CD1c-positive myeloid dendritic cell (primary cell): ENCODE results near the gene CTU2.

Experiments
- DNase-seq: peaks from one replicate; pipeline ENCODE4 v3.0.0-alpha.2; 2016; ENCODE audit errors: extremely low spot score

CTU2 gene

DNA sequence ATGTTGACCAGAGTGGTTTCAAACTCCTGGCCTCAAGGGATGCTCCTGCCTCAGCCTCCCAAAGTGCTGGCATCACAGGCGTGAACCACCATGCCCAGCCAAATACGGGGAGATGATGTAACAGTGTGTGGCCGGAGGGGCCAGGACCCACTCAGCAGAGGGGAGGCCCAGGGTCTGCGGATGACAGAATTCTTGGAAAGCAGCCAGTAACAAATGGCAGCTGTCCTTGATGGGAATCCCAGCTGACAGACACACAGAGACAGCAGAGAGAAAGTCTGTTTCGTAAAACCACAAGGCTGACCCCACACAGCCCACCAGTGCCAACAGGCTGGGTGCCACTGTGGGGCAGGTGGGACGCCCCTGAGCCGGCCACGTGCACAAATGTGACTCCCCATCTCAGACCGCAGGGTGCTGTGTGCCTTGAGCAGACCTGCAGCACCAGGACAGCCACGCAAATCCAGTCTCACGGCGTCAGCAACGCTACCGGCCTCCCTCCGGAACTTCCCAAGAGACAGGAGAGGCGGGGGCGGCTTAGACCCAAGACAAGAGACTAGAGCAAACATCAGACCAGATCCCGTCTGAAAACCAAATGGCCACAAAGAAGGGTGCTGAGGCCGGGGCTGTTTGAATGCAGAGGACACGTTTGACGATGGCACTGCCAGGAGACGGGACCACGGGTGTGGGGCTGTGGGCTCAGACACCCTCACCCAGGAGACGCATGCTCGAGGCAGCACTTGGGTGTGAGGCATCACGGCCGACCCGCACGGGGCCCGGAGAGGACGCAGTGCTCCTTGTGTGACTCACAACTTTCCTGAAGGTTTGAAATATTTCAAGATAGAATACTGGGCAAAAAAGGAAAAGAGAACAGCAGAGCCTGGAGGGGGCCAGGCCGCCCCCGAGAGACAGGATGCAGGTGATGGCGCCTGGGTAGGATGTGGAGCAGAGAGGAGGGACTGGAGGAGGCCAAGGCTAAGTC is 24.6 kb downstream of the CTU2 start:
- no peak for DNase-seq

- DNase-seq, result no peak
Observed at GRCh38 chr16:88731699-88732098, 25.4 kb downstream of the CTU2 start.

GRCh38 chr16:88732172-88732960 is 26.1 kb downstream of the CTU2 start:
- no peak for DNase-seq

GRCh38 chr16:88732961-88733294 is 26.6 kb downstream of the CTU2 start:
- DNase-seq, result no peak

- no peak for DNase-seq
Observed at GRCh38 chr16:88733630-88734360, 27.5 kb downstream of the CTU2 start.

DNA sequence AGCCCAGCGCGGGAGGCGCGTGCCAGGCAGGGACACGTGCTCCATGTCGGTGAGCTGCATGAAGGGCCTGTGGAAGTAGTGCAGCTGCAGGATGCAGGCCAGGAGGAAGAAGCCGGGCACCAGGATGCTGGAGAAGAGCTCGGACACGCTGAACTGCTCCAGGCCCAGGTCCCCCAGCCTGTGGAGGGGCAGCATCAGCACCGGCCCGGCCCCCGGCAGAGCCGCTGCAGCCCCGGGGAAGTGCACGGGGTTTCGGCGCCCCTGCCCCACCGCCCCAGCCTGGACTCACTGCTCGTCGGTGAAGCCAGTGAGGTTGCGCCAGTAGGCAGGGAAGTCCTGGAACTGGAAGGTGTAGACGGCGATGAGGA is 28.0 kb downstream of the CTU2 start:
- no peak for DNase-seq

DNA sequence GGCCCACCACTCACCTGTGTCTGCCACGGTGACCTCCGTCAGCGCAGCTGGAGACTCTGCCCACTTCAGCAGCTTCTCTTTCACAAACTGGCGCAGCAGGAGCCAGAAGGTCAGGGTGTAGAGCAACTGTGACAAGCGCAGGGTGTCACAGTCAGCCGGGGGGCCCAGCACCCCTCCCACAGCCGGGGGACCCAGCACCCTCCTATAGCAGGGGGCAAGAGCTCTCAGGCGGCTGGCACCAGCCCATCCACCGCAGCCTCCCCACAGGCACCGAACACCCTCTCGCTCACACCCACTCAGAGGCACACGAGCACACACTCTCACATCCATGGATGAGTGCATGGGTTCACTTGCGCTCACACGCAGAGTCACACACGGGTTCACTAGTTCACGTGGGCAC is 28.8 kb downstream of the CTU2 start:
- no peak for DNase-seq

DNA sequence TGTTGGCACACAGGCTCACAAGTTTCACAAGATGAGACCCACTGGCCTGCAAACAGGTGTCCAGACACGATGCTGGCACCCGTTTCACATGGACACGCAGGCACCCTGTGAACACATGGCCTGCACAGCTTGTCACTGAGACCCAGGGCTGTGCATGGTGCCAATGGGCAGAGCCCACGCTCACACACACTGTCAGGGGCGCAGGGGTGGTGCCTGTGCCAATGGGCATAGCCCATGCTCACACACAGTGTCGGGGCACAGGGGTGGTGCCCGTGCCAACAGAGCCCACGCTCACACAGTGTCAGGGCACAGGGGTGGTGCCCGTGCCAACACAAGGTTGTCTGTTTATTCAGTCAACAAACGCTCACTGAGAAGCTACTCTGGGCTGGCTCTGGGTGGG is 29.3 kb downstream of the CTU2 start:
- no peak for DNase-seq

DNA sequence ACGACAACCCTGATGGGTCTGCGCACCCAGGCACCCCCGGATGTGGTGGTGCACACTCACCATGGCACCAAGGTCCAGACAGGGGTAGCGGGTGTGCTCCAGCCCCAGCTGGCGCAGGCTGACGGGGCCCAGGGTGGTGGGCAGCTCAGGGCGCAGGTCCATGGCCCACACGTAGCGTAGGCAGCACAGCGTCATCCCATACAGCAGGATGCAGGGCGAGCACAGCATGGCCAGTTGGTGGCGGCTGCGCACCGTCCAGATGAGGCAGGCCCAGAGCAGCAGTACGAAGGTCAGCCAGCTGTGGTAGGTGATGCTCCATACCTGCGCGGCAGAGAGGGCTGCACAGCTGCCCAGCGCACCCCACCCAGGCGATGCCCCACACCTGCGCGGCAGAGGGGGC is 29.8 kb downstream of the CTU2 start:
- no peak for DNase-seq

DNA sequence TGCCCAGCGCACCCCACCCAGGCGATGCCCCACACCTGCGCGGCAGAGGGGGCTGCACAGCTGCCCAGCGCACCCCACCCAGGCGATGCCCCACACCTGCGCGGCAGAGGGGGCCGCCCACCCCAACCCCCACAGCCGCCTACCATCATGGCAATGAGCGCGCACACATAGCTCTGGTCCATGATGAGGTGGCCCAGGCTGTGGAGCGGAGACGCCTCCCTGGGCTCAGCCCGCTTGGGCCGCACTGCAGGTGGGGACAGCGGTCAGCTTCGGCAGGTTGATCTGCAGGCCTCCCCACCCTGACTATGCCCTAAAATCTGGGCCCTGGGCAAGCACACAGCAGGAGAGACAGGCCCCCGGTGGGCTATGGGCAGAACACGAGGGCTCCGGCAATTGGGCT is 30.2 kb downstream of the CTU2 start:
- DNase-seq, result no peak

DNA sequence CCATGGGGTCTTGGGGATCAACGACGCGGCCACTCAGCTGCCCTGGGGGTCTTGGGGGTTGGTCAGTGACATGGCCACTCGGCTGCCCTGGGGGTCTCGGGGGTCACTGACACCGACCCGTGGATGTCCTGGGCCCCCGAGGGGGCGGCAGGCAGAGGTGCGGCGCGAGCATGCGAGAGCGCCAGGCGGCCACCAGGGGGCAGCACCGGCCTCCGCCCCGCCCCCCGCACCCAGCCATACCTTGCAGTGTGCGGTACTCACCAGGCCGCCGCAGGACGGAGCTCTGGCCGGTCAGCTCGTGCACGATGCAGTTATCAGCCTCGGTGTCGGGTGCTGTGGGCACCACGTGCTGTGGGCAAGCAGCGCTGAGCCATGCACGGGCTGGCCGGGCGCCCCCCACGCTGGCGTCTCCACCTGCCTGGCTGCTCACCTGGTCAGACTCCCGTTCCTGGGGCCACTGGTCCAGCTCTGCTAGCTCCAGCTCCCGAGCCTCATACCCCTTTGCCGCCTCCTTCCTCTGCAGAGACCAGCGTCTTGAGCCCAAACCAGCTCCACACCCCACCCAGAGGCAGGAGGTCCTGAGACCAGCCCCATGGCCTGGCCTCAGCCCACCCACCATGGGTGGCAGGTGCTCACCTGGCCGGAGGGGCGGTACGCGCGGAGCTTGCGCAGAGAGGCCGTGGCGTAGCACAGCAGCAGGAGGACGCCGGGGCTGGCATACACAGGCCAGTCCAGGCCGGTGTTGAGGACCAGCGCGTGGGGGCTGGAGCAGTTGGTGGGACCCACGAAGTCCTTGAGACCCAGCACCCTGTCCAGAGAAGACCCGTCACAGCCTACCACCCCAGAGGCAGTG is 31.2 kb downstream of the CTU2 start:
- peak; percentile 74 for DNase-seq

DNA sequence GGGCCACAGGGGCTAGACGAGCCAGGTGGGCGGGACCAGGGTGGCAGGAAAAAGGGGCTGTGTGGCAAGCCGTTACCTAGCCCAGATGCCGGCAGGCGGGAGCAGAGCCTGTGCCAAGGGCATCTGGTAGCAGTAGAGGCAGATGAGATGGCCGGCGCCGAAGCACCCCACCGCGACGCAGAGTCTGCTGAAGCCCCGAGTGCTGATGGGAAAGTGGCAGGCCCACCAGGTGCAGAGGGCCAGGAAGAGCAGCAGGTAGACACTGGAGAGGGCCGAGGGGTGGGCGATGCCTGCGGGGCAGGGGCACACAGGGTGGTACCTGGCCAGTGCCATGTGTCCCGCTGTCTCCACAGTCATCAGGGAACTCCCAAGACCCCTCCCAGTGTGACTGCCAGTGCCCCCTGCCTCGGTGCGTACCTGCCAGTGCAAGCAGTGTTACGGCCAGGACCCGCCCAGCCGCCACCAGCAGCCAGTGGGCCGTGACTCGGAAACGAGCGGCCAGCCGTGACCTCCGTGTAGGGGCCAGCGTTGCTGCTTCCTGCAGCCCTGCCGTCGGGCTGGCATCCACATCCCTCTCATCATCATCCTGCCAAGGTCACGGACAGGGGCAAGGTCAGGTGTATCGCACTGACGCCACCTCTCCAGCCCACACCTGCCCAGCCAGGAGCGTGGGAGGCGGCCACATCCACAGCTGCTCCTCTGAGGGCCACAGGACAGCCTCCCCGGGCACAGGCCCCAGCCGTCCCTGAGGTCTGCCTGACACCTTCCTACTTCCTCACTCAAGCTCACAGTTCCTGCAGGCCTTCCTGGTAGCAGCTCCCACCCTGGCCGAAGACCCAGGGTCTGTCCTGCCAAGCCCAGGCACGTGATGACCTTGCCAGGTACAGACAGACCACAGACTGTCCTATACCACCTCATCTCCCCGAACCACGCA is 32.1 kb downstream of the CTU2 start:
- DNase-seq, result no peak

GRCh38 chr16:88739139-88739976 is 33.1 kb downstream of the CTU2 start:
- no peak for DNase-seq

- DNase-seq, result no peak
Observed at GRCh38 chr16:88739977-88740726, 33.8 kb downstream of the CTU2 start.

DNA sequence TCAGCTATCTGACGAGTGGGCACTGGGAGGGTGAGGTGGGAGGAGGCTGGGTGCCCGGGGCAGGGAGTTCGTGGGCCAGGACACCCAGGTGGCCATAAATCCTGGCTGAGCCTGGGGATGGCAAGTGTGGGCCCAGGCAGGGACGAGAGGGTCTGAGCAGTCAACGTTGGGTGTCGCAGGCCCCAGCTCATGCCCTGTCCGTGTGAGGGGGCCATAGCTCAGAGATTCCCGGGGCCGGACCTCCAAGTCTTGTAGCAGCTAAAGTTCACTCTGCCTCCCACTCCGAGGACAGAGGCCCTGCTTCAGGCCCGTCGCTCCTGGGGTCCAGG is 34.4 kb downstream of the CTU2 start:
- DNase-seq, result no peak

- DNase-seq, result no peak
Observed at GRCh38 chr16:88741368-88741767, 35.1 kb downstream of the CTU2 start.

DNA sequence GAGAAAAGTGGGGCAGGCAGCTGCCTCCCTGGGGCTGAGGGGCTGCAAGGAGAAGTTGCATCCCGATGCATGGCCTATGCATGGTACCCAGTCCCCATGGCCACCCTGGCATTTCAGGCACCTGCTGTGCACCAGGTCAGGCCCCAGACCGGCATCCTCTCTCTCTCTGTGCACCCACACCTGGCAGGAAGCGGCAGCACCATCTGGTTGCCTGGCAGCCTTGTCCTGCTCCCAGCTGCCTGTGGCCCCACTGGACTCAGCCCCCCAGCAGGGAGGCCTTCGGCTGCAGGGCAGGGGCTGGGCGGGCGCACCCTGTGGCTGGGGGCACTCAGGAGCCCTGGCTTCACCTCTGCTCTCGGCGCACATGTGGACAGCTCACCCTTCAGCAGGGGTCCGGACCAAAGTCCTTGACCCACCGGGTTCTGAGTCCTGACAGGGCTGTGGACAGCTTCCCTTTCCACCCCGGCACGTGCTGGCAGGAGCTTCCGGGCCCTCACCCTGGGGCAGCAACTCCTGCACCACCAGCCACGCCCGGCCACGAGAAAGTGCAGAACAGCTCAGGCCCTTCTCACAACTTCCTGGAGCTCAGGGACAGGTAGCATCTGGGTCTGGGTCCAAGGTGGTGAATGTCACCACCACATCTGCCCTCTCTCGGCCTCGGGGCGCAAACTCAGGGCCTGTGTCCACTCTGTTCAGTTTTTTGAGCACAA is 36.7 kb downstream of the CTU2 start:
- DNase-seq, result no peak
